Measurements from ENCODE around the gene ST3GAL3. TPM values are rescaled to one million over a fixed set of nuclear protein-coding genes. Genes with fewer than 3 reads are reported as not detected.
"Not testable (repeated sequence)": the region's sequence is repeated elsewhere in the genome, so short reads cannot be mapped to it uniquely, and the experiment has no call there.

ST3GAL3 gene
- polyA plus RNA-seq, 5 donors = 31.2 to 37.8 (median 36.2) TPM

GRCh38 chr1:43693371-43693770 is 14.0 kb upstream of the ST3GAL3 start:
- no peak for DNase-seq

DNA sequence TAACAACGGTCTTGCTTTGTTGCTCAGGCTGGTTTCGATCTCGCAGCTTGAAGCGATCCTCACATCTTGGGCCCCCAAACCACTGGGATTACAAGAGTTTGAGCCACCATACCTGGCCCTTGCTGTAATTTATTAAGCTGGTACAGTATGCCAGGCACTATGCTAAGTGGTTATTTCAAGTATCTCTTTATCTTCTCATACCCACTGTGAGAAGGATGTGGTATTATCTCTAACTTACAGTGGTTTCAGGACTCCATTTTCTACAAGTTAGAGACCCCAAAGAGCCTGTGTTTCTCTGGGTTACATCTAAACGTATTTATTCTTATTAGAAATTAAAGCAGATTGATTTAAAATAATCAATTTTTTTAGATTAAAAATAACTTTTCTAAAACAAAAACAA is 8.1 kb upstream of the ST3GAL3 start:
- DNase-seq = no peak

DNA sequence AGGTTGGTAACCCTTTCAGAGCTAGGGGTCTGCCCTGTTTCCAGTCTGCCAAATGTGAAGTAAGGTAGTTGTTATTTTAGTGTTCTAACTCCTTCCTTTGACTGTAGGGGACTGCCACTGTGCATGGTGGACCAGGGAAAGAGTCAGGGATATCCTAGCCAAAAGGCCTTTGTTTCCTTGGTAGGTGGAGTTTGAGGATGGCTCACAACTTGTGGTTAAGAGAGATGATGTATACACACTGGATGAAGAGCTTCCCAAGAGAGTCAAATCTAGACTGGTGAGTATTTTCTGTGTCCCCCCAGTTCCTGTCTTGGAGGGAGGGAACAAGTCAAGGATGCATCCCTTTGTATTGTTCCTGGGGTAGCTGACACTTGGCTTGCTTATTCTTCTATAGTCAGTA is 3.5 kb upstream of the ST3GAL3 start:
- DNase-seq = no peak

DNA sequence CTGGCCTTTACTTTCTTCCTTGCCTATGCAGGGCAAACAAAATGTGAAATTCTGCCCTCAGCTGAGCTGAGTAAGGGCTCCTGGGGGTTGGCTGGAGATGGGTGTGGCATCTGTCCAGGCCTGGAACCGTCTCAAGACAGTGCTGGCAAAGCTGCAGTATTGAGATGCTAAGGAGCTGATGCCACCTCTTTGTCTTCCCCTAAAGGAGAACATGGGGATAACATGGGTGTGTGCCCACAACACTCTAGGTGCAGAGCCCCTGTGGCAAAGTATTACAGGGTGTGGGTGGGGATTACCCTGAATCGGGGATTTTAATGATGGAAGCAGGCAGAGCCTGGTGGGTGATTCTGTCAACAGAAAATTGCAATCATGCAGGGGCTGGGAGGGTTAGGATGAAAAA is 2.5 kb upstream of the ST3GAL3 start:
- no peak for DNase-seq

GRCh38 chr1:43705334-43705733 is 2.0 kb upstream of the ST3GAL3 start:
- DNase-seq = no peak

DNA sequence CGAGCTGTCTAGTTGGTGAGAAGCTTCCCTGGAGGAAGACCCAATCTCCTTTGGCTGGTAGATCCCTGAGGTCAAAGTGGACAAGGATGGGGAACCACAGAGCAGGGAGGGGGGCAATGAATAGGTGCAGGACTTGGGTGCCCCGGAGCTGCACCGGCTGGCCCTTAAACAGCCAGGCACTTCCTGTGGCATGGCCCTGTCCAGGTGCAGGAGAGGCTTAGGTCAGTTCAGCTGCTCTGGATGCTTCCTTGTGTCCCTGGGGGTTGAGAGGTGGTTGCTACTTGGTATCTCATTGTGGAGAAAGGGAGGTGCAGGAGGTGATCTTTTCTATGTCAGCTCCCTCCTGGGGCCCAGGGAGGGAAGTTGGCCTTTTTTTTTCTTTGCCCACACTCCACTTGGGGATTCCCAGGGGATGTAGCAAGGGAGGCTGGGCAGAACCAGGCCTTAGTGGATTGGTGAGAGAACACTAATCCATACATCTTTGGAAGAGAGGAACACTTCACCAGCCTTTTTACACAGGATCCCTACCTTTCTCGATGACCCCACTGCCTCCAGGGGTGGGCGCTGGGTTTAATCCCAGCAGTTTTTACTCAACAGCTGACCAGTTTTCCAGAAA is 1.2 kb upstream of the ST3GAL3 start:
- no peak for DNase-seq

DNA sequence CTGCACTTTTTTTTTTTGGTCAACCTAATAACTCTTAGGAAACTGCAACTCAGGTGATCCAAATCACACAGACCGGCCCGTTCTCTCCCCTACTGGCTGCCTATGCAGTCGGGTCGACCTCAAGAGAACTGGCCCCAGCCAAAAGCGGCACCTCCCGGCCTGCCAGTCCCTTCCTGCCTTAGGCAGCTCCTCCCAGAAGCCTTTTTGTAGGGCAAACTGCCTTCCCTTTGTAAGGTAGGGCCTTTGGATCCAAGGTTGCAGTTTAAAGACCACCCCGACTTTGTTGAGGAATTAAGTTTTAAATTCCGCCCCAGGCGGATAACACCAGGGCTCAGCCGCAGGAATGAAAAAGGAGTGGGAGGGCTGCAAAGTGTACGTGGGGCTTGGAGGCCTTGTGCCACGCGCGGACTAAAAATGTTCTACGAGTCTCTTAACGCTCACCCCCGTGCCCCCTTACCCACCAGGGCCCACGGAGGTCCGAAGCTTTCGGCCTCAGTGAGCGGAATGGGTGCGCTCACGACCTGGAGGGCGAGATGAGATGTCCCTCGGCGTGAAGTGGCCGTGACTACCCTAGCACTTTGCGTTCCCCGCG is 642 bp upstream of the ST3GAL3 start:
- no peak for DNase-seq

- peak in 1 of 2 donors; percentile 23 for DNase-seq
These were observed 670 bp downstream of the ST3GAL3 start for GRCh38 chr1:43708002-43708410.

DNA sequence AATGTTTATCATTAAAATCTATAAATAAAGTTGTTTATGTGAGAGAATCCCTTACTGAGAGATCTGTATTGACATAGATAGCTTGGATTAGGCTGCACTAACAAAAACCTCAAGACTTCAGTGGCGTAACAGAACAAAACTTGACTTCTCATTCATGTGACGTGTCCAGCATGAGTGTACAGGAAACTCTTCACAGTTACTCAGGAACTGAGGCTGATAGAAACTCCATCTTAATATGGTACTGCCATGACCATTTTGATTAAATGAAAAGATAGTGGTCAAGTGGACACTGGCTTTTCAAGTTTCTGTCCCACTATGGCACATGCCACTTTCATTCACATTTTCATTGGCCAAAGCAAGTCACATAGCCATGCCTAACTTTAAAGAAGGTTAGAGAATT is 3.7 kb downstream of the ST3GAL3 start:
- no peak for DNase-seq

DNA sequence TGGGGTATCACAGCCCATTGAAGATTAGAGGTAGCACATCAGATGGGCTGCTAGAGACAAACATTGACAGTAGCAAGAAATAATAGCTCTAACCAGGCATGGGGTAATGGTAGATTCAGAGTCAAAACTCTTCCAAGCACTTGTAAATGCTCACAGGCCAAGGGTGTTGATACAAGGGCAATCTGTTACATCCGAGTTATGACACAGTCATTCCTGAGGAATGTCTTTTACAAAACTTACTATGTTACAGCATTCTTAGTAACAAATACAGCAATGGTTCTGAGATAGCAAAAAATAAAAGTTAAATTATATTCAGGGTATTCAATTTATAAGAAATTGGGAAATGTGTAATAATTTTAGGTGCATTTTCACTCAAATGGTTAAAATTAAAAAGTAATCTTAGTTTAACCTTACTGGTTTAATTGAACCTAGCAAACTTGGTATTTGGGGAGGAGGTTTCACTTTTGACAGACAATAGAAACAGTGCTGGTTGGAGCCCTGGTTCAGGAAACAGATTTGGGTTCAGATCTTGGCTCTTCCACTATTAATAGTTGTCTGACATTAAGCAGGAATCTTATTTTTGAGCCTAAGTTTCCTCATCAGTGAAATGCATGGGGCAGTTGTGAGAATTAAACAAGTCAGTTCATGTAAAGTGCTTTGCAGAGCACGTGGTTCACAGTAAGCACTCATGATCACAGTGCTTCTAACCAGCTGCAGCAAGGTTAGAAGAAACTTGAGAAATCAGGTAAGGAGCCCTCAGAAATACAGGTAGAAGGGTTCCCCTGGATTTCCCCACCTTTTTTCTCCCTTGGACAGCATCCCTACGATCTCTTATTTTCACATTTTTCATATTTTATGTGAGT is 4.4 kb downstream of the ST3GAL3 start:
- DNase-seq = no peak

DNA sequence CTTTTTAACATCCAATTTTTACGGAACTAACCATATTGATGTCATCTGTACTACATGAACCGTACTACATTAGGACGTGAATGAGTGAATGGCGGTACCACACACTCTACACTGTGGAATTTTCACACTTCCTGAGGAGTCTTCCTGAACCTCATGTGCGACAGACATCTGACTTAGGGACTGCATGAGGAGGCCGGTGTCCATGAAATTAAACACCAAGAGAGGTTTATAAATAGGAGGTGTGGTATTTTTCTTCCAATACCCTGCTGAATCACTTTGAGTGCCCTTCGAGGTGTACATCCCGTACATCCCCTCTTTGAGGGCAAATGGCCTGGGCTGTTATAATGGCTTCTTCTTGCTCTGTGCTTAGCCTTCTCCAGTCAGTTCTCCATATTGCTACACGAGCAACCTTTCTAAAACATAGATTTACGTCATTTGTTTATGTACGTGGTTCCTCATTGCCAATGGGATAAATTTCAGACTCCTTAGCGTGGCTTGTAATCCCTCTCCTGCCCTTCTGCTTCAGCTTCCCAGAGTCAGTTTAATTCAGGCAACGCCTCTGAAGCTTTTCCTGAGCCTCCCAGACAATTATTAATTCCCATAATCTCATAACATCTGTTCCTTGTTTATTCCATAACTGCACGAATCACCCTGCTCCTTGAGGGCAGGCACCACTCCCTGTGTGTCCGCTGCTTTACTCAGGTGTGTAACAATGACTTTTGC is 9.4 kb downstream of the ST3GAL3 start:
- no peak for DNase-seq

DNA sequence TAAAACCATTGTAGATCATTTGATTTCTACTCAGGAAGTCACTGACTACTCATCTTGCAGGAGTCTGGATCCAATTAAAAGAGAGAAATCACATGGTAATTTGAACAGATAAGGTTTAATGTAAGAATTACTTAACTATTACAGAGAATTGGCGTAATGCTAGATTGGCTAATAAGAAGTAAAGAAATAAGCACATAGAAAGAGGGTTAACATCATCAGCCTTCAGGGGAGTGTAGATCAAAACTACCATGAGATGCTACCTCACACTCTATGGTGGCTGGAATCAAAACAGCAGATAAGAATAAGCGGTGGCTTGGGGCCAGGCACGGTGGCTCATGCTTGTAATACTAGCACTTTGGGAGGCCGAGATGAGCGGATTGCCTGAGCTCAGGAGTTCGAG is 11.7 kb downstream of the ST3GAL3 start:
- no peak for DNase-seq

DNA sequence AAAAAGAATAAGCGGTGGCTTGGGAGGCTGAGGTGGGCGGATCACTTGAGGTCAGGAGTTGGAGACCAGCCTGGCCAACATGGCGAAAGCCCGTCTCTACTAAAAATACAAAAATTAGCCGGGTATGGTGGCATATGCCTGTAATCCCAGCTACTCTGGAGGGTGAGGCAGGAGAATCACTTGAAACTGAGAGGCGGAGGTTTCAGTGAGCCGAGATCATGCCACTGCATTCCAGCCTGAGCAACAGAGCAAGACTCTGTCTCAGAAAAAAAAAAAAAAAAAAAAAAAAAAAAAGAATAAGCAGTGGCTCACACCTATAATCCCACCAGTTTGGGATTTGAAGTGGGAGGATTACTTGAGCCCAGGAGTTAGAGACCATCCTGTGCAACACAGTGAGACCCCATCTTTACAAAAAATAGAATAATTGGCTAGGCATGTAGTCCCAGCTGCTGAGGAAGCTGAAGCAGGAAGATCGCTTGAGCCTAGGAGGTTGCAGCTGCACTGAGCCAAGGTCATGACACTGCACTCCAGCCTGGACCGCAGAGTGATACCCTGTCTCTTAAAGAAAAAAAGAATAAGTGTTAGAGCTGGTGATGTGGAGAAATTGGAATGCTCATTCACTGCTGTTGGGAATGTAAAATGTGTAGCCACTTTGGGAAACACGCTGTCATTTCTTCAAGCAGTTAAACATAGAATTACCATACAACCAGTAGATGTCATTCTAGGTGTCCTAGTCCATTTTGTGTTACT is 12.5 kb downstream of the ST3GAL3 start:
- not testable (repeated sequence) for DNase-seq

- no peak for DNase-seq
These were observed 15.5 kb downstream of the ST3GAL3 start for GRCh38 chr1:43722810-43723209.

DNA sequence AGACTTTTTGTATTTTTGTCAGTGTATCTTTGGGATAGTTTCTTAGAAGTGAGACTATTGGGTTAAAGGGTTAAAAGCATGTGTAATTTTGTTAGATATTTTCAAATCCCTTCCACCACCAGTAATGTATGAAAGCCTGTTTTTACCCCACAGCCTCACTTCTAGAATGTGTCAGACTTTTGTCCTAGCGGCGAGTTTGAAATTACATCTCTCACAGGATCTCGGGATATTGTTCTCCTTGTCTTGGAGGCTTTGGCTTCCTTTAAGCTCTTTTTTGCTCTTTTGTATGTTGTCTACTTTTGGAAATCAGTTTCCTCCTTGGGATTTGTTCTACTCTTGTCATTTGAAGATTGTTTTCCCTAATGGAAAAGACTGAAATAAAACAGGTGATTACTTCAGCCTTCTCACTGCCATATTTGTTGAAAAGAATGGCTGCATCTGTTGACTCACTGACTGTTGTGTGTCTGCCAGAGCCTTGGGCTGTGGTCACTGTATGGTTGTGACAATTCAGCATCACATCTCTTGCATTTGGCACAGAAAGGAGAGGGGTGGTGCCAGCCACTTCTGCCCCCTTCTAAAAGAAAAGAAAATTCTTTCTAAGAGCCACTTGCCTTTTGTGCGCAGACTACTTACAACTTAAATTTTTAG is 22.6 kb downstream of the ST3GAL3 start:
- DNase-seq = no peak

DNA sequence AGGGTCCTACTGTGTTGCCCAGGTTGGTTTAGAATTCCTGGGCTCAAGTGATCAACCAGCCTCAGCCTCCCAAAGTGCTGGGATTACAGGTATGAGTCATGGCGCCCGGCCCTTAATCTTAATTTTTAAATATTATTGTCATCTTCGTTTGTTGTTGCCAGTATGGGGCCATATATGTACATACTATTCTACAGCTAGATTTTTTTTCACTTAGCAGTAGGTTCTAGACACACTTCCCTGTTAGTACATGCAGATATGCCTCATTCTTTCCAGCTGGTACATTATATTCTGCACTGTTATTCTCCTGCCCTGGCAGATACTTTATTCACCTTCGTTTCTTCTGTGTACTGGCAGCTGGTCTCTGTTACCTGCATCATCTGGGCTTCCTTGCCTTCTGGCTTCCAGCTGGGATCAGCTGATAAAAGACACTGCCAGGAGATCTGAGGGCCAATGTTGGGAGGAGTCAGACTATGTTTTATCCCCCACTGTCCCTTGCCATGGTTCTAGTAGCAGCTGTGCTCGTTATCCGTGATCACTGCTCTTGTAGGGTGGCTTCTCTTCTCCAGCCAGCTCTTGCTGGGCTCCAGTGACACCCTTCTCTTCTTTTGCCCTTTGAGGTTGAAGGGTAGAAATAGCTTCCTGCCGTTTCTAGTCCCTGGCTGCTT is 24.7 kb downstream of the ST3GAL3 start:
- DNase-seq = no peak

DNA sequence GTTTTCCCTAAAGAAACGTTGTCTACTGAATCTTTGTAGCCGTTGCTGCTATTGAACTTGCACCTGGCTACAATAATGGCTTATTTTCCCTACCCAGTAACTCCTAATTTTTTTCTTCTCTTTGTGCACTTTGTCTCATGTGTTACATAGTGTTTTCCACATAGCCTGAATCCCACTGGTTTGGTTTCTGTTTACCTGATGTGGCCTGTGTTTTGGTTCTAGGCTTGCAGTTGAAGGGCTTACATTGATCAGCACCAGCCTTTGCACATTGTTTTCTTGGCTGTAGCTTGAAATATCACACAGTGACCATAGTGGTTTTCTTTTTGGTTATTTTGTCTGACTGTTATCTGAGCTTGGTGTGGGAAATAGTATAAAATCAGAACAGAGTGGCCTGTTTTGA is 29.5 kb downstream of the ST3GAL3 start:
- DNase-seq = no peak

DNA sequence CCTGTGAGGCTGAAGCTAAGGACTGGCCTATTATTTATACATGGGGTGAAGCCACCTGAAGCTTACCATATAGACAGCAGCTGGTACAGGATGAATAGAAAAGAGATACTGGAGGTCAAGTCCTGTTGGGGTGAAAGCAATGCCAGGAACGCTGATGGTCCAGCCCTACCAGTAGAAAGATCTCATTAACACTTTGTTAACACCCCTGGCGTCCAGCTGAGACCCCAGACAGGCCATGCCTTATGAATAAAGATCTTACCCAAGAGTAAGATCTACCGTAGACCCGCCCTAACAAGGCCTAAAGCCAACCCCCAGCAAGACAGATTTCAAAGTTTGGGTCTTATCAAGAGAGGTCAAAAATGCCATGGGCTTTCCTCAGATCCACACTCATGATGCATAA is 34.7 kb downstream of the ST3GAL3 start:
- no peak for DNase-seq

DNA sequence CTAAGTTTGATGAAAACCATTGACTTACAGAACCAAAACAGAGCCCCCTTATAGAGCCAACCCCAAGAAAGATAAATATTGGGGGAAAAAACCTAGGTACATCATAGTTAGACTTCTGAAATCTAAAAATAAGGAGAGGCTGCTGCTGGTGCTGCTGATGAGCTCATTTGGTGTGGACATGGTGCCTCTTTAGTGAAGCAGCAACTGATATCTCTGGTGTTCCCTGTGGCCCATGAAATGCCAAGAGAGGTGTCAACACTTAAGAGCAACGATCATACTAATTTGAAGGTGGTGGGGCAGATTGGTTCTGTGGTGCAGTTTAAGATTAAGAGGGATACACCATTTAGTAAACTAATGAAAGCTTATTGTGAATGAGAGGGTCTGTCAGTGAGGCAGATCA is 35.9 kb downstream of the ST3GAL3 start:
- no peak for DNase-seq

DNA sequence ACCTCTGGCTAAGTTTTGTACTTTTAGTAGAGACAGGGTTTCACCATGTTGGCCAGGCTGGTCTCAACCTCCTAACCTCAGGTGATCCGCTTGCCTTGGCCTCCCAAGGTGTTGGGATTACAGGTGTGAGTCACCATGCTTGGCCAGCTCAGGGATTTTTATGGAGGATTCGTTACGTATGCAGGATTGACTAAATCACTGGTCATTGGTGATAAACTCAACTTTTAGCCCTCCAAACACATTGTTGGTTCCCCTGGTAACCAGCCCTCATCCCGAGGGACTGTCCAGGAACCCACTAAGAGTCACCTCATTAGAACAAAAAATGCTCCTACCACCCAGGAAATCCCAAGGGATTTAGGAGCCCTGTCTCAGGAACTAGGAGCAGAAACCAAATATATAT is 40.4 kb downstream of the ST3GAL3 start:
- DNase-seq = no peak

GRCh38 chr1:43750083-43750482 is 42.7 kb downstream of the ST3GAL3 start:
- no peak for DNase-seq
